ENCODE results near the gene DPM1.

The DPM1 gene

GRCh38 chr20:50959543-50960126, 1.3 kb upstream of the DPM1 start:
- no peaks in the 10 kb centered on the region for H3K27me3 Mint-ChIP-seq (ENCODE audit: low read depth)
- H3K4me1 Mint-ChIP-seq (ENCODE audit: low read depth) = peaks cover 36% of the 10 kb centered on the region
- peak overlapping the region; percentile 93 for H3K4me3 Mint-ChIP-seq
- peak overlapping the region; percentile 67 for H3K27ac Mint-ChIP-seq
- peaks cover 13% of the 10 kb centered on the region for H3K36me3 Mint-ChIP-seq (ENCODE audit: low read depth)
- no peaks in the 10 kb centered on the region for H3K9me3 Mint-ChIP-seq

GRCh38 chr20:50958615-50959542, 547 bp upstream of the DPM1 start, which contains the start of gene MOCS3:
Gene MOCS3 (plus strand): TSS chr20:50958818. CDS start chr20:50958843, 25 bp downstream.
- Mint-ChIP-seq H3K9me3 (no peaks in the 10 kb centered on the region), H3K4me3 (peak within 1 kb of the TSS; percentile 93), H3K27me3 (ENCODE audit: low read depth) (no peaks in the 10 kb centered on the region), H3K27ac (peak within 1 kb of the TSS; percentile 96), H3K36me3 (ENCODE audit: low read depth) (peaks cover 13% of the 10 kb centered on the region), H3K4me1 (ENCODE audit: low read depth) (peaks cover 40% of the 10 kb centered on the region)

GRCh38 chr20:50957276-50957675, 1.1 kb downstream of the DPM1 start:
- Mint-ChIP-seq H3K36me3 (ENCODE audit: low read depth) (peaks cover 16% of the 10 kb centered on the region), H3K27ac (peak overlapping the region; percentile 96), H3K27me3 (ENCODE audit: low read depth) (no peaks in the 10 kb centered on the region), H3K9me3 (no peaks in the 10 kb centered on the region), H3K4me1 (ENCODE audit: low read depth) (peaks cover 44% of the 10 kb centered on the region), H3K4me3 (peak overlapping the region; percentile 93)

- Mint-ChIP-seq H3K36me3 (ENCODE audit: low read depth) (peaks cover 16% of the 10 kb centered on the region), H3K4me3 (no peak overlapping the region), H3K27ac (no peak overlapping the region), H3K4me1 (ENCODE audit: low read depth) (peaks cover 30% of the 10 kb centered on the region), H3K27me3 (ENCODE audit: low read depth) (no peaks in the 10 kb centered on the region), H3K9me3 (no peaks in the 10 kb centered on the region)
Measured at GRCh38 chr20:50953821-50954220, 4.5 kb downstream of the DPM1 start.

- Mint-ChIP-seq H3K4me3 (no peak overlapping the region), H3K36me3 (ENCODE audit: low read depth) (peaks cover 19% of the 10 kb centered on the region), H3K27me3 (ENCODE audit: low read depth) (no peaks in the 10 kb centered on the region), H3K27ac (no peak overlapping the region), H3K4me1 (ENCODE audit: low read depth) (peaks cover 31% of the 10 kb centered on the region), H3K9me3 (no peaks in the 10 kb centered on the region)
Measured at GRCh38 chr20:50953196-50953595, 5.1 kb downstream of the DPM1 start.

- no peaks in the 10 kb centered on the region for H3K9me3 Mint-ChIP-seq
- H3K4me1 Mint-ChIP-seq (ENCODE audit: low read depth) = peaks cover 7% of the 10 kb centered on the region
- peaks cover 29% of the 10 kb centered on the region for H3K36me3 Mint-ChIP-seq (ENCODE audit: low read depth)
- no peak overlapping the region for H3K4me3 Mint-ChIP-seq
- no peak overlapping the region for H3K27ac Mint-ChIP-seq
- no peaks in the 10 kb centered on the region for H3K27me3 Mint-ChIP-seq (ENCODE audit: low read depth)
Measured at GRCh38 chr20:50948132-50948785, 10.1 kb downstream of the DPM1 start.

- peaks cover 34% of the 10 kb centered on the region for H3K36me3 Mint-ChIP-seq (ENCODE audit: low read depth)
Measured at GRCh38 chr20:50943069-50943468, 15.3 kb downstream of the DPM1 start.

GRCh38 chr20:50933589-50933988, 24.7 kb downstream of the DPM1 start:
- Mint-ChIP-seq H3K9me3 (no peaks in the 10 kb centered on the region), H3K27me3 (ENCODE audit: low read depth) (no peaks in the 10 kb centered on the region), H3K27ac (no peak overlapping the region), H3K4me1 (ENCODE audit: low read depth) (peaks cover 15% of the 10 kb centered on the region), H3K36me3 (ENCODE audit: low read depth) (peaks cover 32% of the 10 kb centered on the region), H3K4me3 (no peak overlapping the region)

More at GRCh38 chr20:50943069-50943468, 15.3 kb downstream of the DPM1 start:
- no peak overlapping the region for H3K27ac Mint-ChIP-seq
- H3K9me3 Mint-ChIP-seq = no peaks in the 10 kb centered on the region
- H3K27me3 Mint-ChIP-seq (ENCODE audit: low read depth) = no peaks in the 10 kb centered on the region
- H3K4me1 Mint-ChIP-seq (ENCODE audit: low read depth) = peaks cover 2% of the 10 kb centered on the region
- no peak overlapping the region for H3K4me3 Mint-ChIP-seq

GRCh38 chr20:50932691-50933280, 25.5 kb downstream of the DPM1 start:
- Mint-ChIP-seq H3K9me3 (no peaks in the 10 kb centered on the region), H3K4me3 (no peak overlapping the region), H3K4me1 (ENCODE audit: low read depth) (peaks cover 22% of the 10 kb centered on the region), H3K27me3 (ENCODE audit: low read depth) (no peaks in the 10 kb centered on the region), H3K27ac (peak overlapping the region; percentile 9), H3K36me3 (ENCODE audit: low read depth) (peaks cover 37% of the 10 kb centered on the region)

GRCh38 chr20:50932016-50932485, 26.3 kb downstream of the DPM1 start:
- H3K4me1 Mint-ChIP-seq (ENCODE audit: low read depth) = peaks cover 27% of the 10 kb centered on the region
- H3K9me3 Mint-ChIP-seq = no peaks in the 10 kb centered on the region
- peak overlapping the region; percentile 75 for H3K27ac Mint-ChIP-seq
- no peaks in the 10 kb centered on the region for H3K27me3 Mint-ChIP-seq (ENCODE audit: low read depth)
- H3K36me3 Mint-ChIP-seq (ENCODE audit: low read depth) = peaks cover 44% of the 10 kb centered on the region
- H3K4me3 Mint-ChIP-seq = peak overlapping the region; percentile 83

GRCh38 chr20:50931306-50932015, 26.9 kb downstream of the DPM1 start, which contains the start of gene ADNP:
Gene ADNP (minus strand): TSS chr20:50931437. CDS start chr20:50903996, 27,441 bp downstream.
- Mint-ChIP-seq H3K36me3 (ENCODE audit: low read depth) (peaks cover 41% of the 10 kb centered on the region), H3K9me3 (no peaks in the 10 kb centered on the region), H3K27me3 (ENCODE audit: low read depth) (no peaks in the 10 kb centered on the region), H3K4me1 (ENCODE audit: low read depth) (peaks cover 28% of the 10 kb centered on the region), H3K27ac (peak within 1 kb of the TSS; percentile 97), H3K4me3 (peak within 1 kb of the TSS; percentile 83)

- Mint-ChIP-seq H3K27me3 (ENCODE audit: low read depth) (no peaks in the 10 kb centered on the region), H3K27ac (peak overlapping the region; percentile 83), H3K9me3 (no peaks in the 10 kb centered on the region)
Measured at GRCh38 chr20:50930976-50931305, 27.4 kb downstream of the DPM1 start.

GRCh38 chr20:50930139-50930975, 28.0 kb downstream of the DPM1 start:
- Mint-ChIP-seq H3K4me1 (ENCODE audit: low read depth) (peaks cover 31% of the 10 kb centered on the region), H3K36me3 (ENCODE audit: low read depth) (peaks cover 38% of the 10 kb centered on the region), H3K4me3 (peak overlapping the region; percentile 92), H3K9me3 (no peaks in the 10 kb centered on the region), H3K27ac (peak overlapping the region; percentile 92), H3K27me3 (ENCODE audit: low read depth) (no peaks in the 10 kb centered on the region)

More at GRCh38 chr20:50930976-50931305, 27.4 kb downstream of the DPM1 start:
- H3K4me1 Mint-ChIP-seq (ENCODE audit: low read depth) = peaks cover 28% of the 10 kb centered on the region
- H3K36me3 Mint-ChIP-seq (ENCODE audit: low read depth) = peaks cover 41% of the 10 kb centered on the region
- peak overlapping the region; percentile 80 for H3K4me3 Mint-ChIP-seq
